PC-3 (cell line): ENCODE results near the gene OR6N1. TPM values are rescaled to one million over a fixed set of nuclear protein-coding genes. Genes with fewer than 3 reads are reported as not detected.

ENCODE experiments used
- ATAC-seq: fragments of 200-7000 bp; cut with Tn5 transposase; 2 replicates; pipeline ENCODE4 v1.9.1; 2020; ENCODE audit warnings: mild to moderate bottlenecking, moderate library complexity
- BruUV-seq: library from RNA; stranded (reverse); fragments of 400-500 nt; replicated peaks from 2 replicates; lab custom pipeline; 2021; lab: Mats Ljungman, UMichigan
- CTCF ChIA-PET: fragments of 300-600 bp; sonication (Branson Sonifier 250); formaldehyde crosslinking; loops from one replicate; lab custom pipeline; 2022; ENCODE audit warnings: antibody characterized with exemption; lab: Charles Lee
- POLR2A ChIA-PET: fragments of 300-600 bp; sonication (Branson Sonifier 250); formaldehyde crosslinking; loops from one replicate; lab custom pipeline; 2022; ENCODE audit warnings: antibody characterized with exemption; ENCODE audit not compliant: unreplicated experiment; lab: Charles Lee
- DNase-seq: peaks from one replicate; pipeline ENCODE4 v3.0.0-alpha.2; 2015
- H2AFZ ChIP-seq: fragments of 300-600 bp; sonication (generic); 2 replicates; pipeline ENCODE4 v1.6.0; 2016; ENCODE audit warnings: antibody characterized with exemption, low read length
- H3F3A ChIP-seq: fragments of 300-600 bp; sonication (generic); one replicate; pipeline ENCODE4 v1.6.0; 2017; ENCODE audit warnings: antibody characterized with exemption, low read length, control low read depth, mild to moderate bottlenecking; ENCODE audit not compliant: unreplicated experiment
- H3K27ac ChIP-seq: fragments of 300-600 bp; sonication (generic); 2 replicates; pipeline ENCODE4 v1.5.1; 2016; ENCODE audit warnings: mild to moderate bottlenecking, low read length
- H3K27me3 ChIP-seq: fragments of 300-600 bp; sonication (generic); 2 replicates; pipeline ENCODE4 v1.6.1; 2016; ENCODE audit warnings: low read length, mixed read lengths
- H3K36me3 ChIP-seq: fragments of 300-600 bp; sonication (generic); 2 replicates; pipeline ENCODE4 v1.6.1; 2016; ENCODE audit warnings: low read depth, mixed run types, low read length, mixed read lengths
- H3K4me1 ChIP-seq: fragments of 300-600 bp; sonication (generic); 2 replicates; pipeline ENCODE4 v1.5.1; 2016; ENCODE audit warnings: low read length; ENCODE audit not compliant: insufficient read depth
- H3K4me2 ChIP-seq: fragments of 300-600 bp; sonication (generic); 2 replicates; pipeline ENCODE4 v1.6.0; 2016; ENCODE audit warnings: low read length
- H3K4me3 ChIP-seq: fragments of 300-600 bp; sonication (generic); 2 replicates; pipeline ENCODE4 v1.5.1; 2016; ENCODE audit warnings: mild to moderate bottlenecking, low read length, mixed read lengths
- H3K79me2 ChIP-seq: fragments of 300-600 bp; sonication (generic); 2 replicates; pipeline ENCODE4 v1.6.1; 2017; ENCODE audit warnings: low read length, mixed read lengths
- H3K9ac ChIP-seq: fragments of 300-600 bp; sonication (generic); 2 replicates; pipeline ENCODE4 v1.6.0; 2016; ENCODE audit warnings: mild to moderate bottlenecking, low read length
- H3K9me2 ChIP-seq: fragments of 300-600 bp; sonication (generic); replicated peaks from 2 replicates; pipeline ENCODE4 v1.6.1; 2016; ENCODE audit warnings: mixed run types, low read length, mixed read lengths
- H3K9me3 ChIP-seq: fragments of 300-600 bp; sonication (generic); 2 replicates; pipeline ENCODE4 v1.6.1; 2016; ENCODE audit warnings: low read length, mixed read lengths
- H4K20me1 ChIP-seq: fragments of 300-600 bp; sonication (generic); 2 replicates; pipeline ENCODE4 v1.6.1; 2016; ENCODE audit warnings: low read length, mixed read lengths
- EZH2 ChIP-seq: fragments of 300-600 bp; sonication (generic); IDR thresholded peaks from one replicate; pipeline ENCODE4 v1.6.1; 2017; ENCODE audit warnings: antibody characterized with exemption, mild to moderate bottlenecking, low read length; ENCODE audit not compliant: unreplicated experiment
- EZH2phosphoT487 ChIP-seq: fragments of 300-600 bp; sonication (generic); IDR thresholded peaks from 2 replicates; pipeline ENCODE4 v1.6.1; 2018; ENCODE audit warnings: mild to moderate bottlenecking, antibody characterized with exemption, low read length, borderline replicate concordance
- intact Hi-C: fragments of 100-400 bp; cut with micrococcal nuclease; formaldehyde crosslinking; loops from 2 replicates; pipeline ENCODE4 v1.9.0; 2023
- total RNA-seq: library from RNA; depleted of rRNA; stranded (reverse); fragments of >200 nt; gene quantifications from 2 replicates; pipeline ENCODE4 v1.2.3, GENCODE V29; 2014
- TF ChIP-seq, protein P1 (sequence below): fragments of 300-600 bp; sonication (generic); conservative IDR thresholded peaks from 2 replicates; pipeline ENCODE4 v1.5.1; 2017; ENCODE audit warnings: antibody characterized with exemption, low read depth, mild to moderate bottlenecking, low read length

Gene OR6N1
- total RNA-seq, 1 experiment from 2014 or later = not detected

GRCh38 chr1:158724442-158724841 lies 47.6 kb downstream of the OR6N1 start:
- DNase-seq (no peak), ATAC-seq (no peak)
- Histone ChIP-seq H3K79me2 (no peaks in the 10 kb centered on the region), H3K36me3 (no peaks in the 10 kb centered on the region), H3K9me3 (no peaks in the 10 kb centered on the region), H3K9ac (no peak overlapping the region), H3F3A (no peaks in the 10 kb centered on the region), H3K4me1 (no peaks in the 10 kb centered on the region), H3K27ac (no peak overlapping the region), H3K27me3 (peaks cover 18% of the 10 kb centered on the region; the same call in 1 of the 2 replicates), H4K20me1 (no peaks in the 10 kb centered on the region), H2AFZ (no peak overlapping the region), H3K4me2 (no peak overlapping the region), H3K4me3 (no peak overlapping the region), H3K9me2 (no peaks in the 10 kb centered on the region)
- intact Hi-C loops = no loop called here
- TF ChIP-seq EZH2phosphoT487 = no peak
- TF ChIP-seq, protein P1, sequence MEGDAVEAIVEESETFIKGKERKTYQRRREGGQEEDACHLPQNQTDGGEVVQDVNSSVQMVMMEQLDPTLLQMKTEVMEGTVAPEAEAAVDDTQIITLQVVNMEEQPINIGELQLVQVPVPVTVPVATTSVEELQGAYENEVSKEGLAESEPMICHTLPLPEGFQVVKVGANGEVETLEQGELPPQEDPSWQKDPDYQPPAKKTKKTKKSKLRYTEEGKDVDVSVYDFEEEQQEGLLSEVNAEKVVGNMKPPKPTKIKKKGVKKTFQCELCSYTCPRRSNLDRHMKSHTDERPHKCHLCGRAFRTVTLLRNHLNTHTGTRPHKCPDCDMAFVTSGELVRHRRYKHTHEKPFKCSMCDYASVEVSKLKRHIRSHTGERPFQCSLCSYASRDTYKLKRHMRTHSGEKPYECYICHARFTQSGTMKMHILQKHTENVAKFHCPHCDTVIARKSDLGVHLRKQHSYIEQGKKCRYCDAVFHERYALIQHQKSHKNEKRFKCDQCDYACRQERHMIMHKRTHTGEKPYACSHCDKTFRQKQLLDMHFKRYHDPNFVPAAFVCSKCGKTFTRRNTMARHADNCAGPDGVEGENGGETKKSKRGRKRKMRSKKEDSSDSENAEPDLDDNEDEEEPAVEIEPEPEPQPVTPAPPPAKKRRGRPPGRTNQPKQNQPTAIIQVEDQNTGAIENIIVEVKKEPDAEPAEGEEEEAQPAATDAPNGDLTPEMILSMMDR = no peak
- no peak for TF ChIP-seq EZH2
- no TSS peak for BruUV-seq
- POLR2A ChIA-PET = no interaction called here
- CTCF ChIA-PET = no interaction called here

DNA sequence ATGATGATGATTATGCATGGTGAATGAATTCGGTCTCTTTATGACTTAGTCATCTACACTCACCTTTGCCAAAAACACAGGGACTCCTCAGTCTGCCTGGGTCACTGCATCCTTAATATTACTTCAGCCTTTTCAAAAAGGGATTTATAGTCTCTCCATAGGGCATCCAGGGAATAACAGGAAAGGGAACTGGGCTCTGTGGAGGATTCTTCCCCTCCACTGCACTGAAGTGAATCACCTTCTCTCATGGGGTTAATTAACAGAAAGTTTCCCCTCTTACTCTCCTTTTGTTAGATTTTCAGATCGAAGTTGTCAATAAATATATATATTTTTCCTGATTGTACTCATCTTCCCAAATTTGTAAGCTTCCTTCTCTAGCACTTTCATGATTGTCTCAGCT lies 51.4 kb downstream of the OR6N1 start, which contains the start of gene OR6K3:
TSS of gene OR6K3 (minus strand) at position 101 of the 400 bp plus-strand sequence. CDS start 2,605 bp downstream, outside the sequence.
- Histone ChIP-seq H3K4me2 (no peak within 1 kb of the TSS), H4K20me1 (no peaks in the 10 kb centered on the region), H3K9me3 (no peaks in the 10 kb centered on the region; the same call in 1 of the 2 replicates), H3K79me2 (no peaks in the 10 kb centered on the region), H3K4me1 (no peaks in the 10 kb centered on the region), H3K36me3 (no peaks in the 10 kb centered on the region), H3K9ac (no peak within 1 kb of the TSS), H3K9me2 (no peaks in the 10 kb centered on the region), H3K27me3 (peaks cover 19% of the 10 kb centered on the region; the same call in 1 of the 2 replicates), H3F3A (no peaks in the 10 kb centered on the region), H2AFZ (no peak within 1 kb of the TSS), H3K27ac (no peak within 1 kb of the TSS), H3K4me3 (no peak within 1 kb of the TSS)
- no peak for ATAC-seq
- ChIA-PET CTCF (no interaction called here), POLR2A (no interaction called here)
- TF ChIP-seq EZH2phosphoT487 (no peak), EZH2 (no peak)
- TF ChIP-seq, protein P1 = no peak
- BruUV-seq = no TSS peak
- DNase-seq = no peak
- intact Hi-C loops = no loop called here

GRCh38 chr1:158719664-158720063 lies 52.3 kb downstream of the OR6N1 start:
- intact Hi-C loops = no loop called here
- ChIA-PET POLR2A (no interaction called here), CTCF (no interaction called here)
- Histone ChIP-seq H3K27me3 (peaks cover 13% of the 10 kb centered on the region; the same call in 1 of the 2 replicates), H3K27ac (no peak overlapping the region), H3F3A (no peaks in the 10 kb centered on the region), H3K4me1 (no peaks in the 10 kb centered on the region), H2AFZ (no peak overlapping the region), H3K79me2 (no peaks in the 10 kb centered on the region), H3K9me3 (no peaks in the 10 kb centered on the region; the same call in 1 of the 2 replicates), H3K9ac (no peak overlapping the region), H3K36me3 (no peaks in the 10 kb centered on the region), H3K4me3 (no peak overlapping the region), H3K9me2 (no peaks in the 10 kb centered on the region), H3K4me2 (no peak overlapping the region), H4K20me1 (no peaks in the 10 kb centered on the region)
- DNase-seq = no peak
- BruUV-seq = no TSS peak
- TF ChIP-seq, protein P1 = no peak
- no peak for TF ChIP-seq EZH2phosphoT487
- TF ChIP-seq EZH2 = no peak
- ATAC-seq = no peak
